Tibial nerve (tissue), 4 donors: ENCODE measurements around the gene TMCO5A. TPM values are rescaled to one million over a fixed set of nuclear protein-coding genes. Genes with fewer than 3 reads are reported as not detected.

Experiments used
- DNase-seq, 2 donors: peaks; one replicate each; pipeline ENCODE4 v3.0.0-alpha.2; 2019; ENCODE audit warnings: low spot score in 2 of 2
- H3K27ac ChIP-seq, 4 donors: fragments of 200-600 bp; sonication (generic) in 3 of 4; one replicate each; pipeline ENCODE4 v1.5.1; 2017 to 2019; ENCODE audit warnings: mild to moderate bottlenecking in 1 of 4
- H3K27me3 ChIP-seq, 2 donors: fragments of 200-600 bp; sonication (generic) in 1 of 2; one replicate each; pipeline versions ENCODE4 v1.5.1 to v1.6.0; 2017 to 2019
- H3K36me3 ChIP-seq, 3 donors: fragments of 200-600 bp; sonication (generic); one replicate each; pipeline ENCODE4 v1.5.1; 2018 to 2019
- H3K4me1 ChIP-seq, 4 donors: fragments of 200-600 bp; sonication (generic) in 3 of 4; one replicate each; pipeline ENCODE4 v1.5.1; 2017 to 2019
- H3K4me3 ChIP-seq, 4 donors: fragments of 200-600 bp; sonication (generic) in 3 of 4; one replicate each; pipeline ENCODE4 v1.5.1; 2017 to 2019; ENCODE audit warnings: mild to moderate bottlenecking in 1 of 4, moderate library complexity in 1 of 4
- H3K9me3 ChIP-seq, 4 donors: fragments of 200-600 bp; sonication (generic) in 3 of 4; one replicate each; pipeline ENCODE4 v1.5.1; 2017 to 2019
- EP300 ChIP-seq, 2 donors: sonication (generic); formaldehyde crosslinking; IDR thresholded peaks; one replicate each; pipeline ENCODE4 v1.6.1; 2017; ENCODE audit warnings: antibody characterized with exemption in 2 of 2, mild to moderate bottlenecking in 1 of 2
- POLR2A ChIP-seq, 2 donors: fragments of 450-650 bp; IDR thresholded peaks; one replicate each; pipeline ENCODE4 v1.6.1; 2017; ENCODE audit warnings: antibody characterized with exemption in 2 of 2, mild to moderate bottlenecking in 2 of 2, moderate library complexity in 2 of 2
- WGBS, 2 donors: methylation state at CpG; one replicate each; pipeline ENCODE4 v1.1.5; 2018; 5-methylcytosine and 5-hydroxymethylcytosine counted together
- total RNA-seq, 4 donors: library from RNA; depleted of rRNA; stranded (reverse); fragments of >200 nt; gene quantifications; one replicate each; pipeline ENCODE4 v1.1.0, GENCODE V29; 2016
- TF ChIP-seq, protein P1 (sequence below), 5 experiments: fragments of 200-600 bp in 3 of 5; fragments of 450-650 bp in 2 of 5; sonication (generic) in 3 of 5; IDR thresholded peaks; one replicate each; pipeline ENCODE4 v1.5.1; 2016 to 2019; ENCODE audit warnings: antibody characterized with exemption in 5 of 5, mild to moderate bottlenecking in 3 of 5, moderate library complexity in 2 of 5

Gene TMCO5A
- total RNA-seq: not detected

- no peak for DNase-seq
- no peak within 1 kb of the TSS for H3K4me3 ChIP-seq
- no peak within 1 kb of the TSS for H3K27ac ChIP-seq
- H3K36me3 ChIP-seq: no peaks in the 10 kb centered on the region
- H3K27me3 ChIP-seq: no peaks in the 10 kb centered on the region
- no peaks in the 10 kb centered on the region for H3K9me3 ChIP-seq
- TF ChIP-seq, protein P1, sequence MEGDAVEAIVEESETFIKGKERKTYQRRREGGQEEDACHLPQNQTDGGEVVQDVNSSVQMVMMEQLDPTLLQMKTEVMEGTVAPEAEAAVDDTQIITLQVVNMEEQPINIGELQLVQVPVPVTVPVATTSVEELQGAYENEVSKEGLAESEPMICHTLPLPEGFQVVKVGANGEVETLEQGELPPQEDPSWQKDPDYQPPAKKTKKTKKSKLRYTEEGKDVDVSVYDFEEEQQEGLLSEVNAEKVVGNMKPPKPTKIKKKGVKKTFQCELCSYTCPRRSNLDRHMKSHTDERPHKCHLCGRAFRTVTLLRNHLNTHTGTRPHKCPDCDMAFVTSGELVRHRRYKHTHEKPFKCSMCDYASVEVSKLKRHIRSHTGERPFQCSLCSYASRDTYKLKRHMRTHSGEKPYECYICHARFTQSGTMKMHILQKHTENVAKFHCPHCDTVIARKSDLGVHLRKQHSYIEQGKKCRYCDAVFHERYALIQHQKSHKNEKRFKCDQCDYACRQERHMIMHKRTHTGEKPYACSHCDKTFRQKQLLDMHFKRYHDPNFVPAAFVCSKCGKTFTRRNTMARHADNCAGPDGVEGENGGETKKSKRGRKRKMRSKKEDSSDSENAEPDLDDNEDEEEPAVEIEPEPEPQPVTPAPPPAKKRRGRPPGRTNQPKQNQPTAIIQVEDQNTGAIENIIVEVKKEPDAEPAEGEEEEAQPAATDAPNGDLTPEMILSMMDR (IDR thresholded peaks at IDR 0.05): no peak
- no peak for TF ChIP-seq EP300 (IDR thresholded peaks at IDR 0.05)
- TF ChIP-seq POLR2A (IDR thresholded peaks at IDR 0.05): no peak
- H3K4me1 ChIP-seq: no peaks in the 10 kb centered on the region
- 62 to 85% methylated on average over 1 of the region's 1 CpG for WGBS, 2 donors
Observed at GRCh38 chr15:37934340-37934739, at the start of gene TMCO5A. Gene TMCO5A (plus strand): TSS chr15:37934640. CDS start chr15:37936324, 1,684 bp downstream.

DNA sequence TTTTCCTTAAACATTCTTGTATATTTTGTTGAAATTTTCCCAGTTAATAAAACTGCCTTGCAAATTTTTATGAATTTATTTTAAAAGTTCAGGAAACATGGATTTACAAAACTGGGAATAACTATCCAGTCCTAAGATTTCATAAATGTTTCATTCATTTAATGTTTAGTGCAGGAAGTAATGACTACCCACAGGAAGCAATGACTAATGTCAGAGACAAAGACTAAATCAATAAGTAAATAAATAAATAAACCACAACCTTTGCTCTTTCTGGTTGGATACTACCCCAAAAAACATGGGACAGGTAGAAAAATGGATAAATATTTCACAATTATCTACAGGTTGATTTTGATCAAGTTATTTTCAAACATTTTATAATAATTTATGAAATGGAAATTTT lies 48.8 kb upstream of the TMCO5A start:
- Histone ChIP-seq H3K27ac (no peak overlapping the region), H3K27me3 (no peaks in the 10 kb centered on the region), H3K36me3 (no peaks in the 10 kb centered on the region), H3K4me3 (no peak overlapping the region), H3K4me1 (peaks cover 0 to 1% (median 0%) of the 10 kb centered on the region in 4 donors), H3K9me3 (no peaks in the 10 kb centered on the region)
- DNase-seq: no peak
- TF ChIP-seq, protein P1 (IDR thresholded peaks at IDR 0.05): no peak
- TF ChIP-seq EP300 (IDR thresholded peaks at IDR 0.05) (no peak), POLR2A (IDR thresholded peaks at IDR 0.05) (no peak)

DNA sequence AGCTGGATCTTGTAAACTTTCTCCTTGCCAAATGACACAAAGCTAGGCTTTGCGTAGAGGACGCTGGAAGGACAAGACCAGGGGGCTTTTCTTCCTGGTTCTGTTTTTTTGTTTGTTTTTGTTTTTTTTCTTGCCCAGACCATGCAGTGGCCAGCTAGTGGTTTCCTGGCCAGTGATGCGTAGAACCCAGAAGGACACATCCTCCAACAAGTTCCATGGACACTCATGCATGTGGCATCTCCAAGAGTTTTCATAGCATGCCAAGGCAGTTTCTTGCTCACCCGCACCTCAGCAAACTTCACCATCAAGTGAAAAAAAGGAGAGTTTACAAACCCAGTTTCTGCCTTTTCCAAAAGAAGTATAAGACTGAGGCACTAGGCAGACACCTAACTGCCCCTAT lies 46.1 kb upstream of the TMCO5A start:
- Histone ChIP-seq H3K9me3 (no peaks in the 10 kb centered on the region), H3K36me3 (no peaks in the 10 kb centered on the region), H3K4me3 (no peak overlapping the region), H3K27me3 (no peaks in the 10 kb centered on the region), H3K4me1 (no peaks in the 10 kb centered on the region), H3K27ac (no peak overlapping the region)
- TF ChIP-seq EP300 (IDR thresholded peaks at IDR 0.05) (no peak), POLR2A (IDR thresholded peaks at IDR 0.05) (no peak)
- TF ChIP-seq, protein P1 (IDR thresholded peaks at IDR 0.05): no peak
- 89% methylated on average over 4 of the region's 4 CpGs for WGBS, 2 donors
- DNase-seq: no peak

DNA sequence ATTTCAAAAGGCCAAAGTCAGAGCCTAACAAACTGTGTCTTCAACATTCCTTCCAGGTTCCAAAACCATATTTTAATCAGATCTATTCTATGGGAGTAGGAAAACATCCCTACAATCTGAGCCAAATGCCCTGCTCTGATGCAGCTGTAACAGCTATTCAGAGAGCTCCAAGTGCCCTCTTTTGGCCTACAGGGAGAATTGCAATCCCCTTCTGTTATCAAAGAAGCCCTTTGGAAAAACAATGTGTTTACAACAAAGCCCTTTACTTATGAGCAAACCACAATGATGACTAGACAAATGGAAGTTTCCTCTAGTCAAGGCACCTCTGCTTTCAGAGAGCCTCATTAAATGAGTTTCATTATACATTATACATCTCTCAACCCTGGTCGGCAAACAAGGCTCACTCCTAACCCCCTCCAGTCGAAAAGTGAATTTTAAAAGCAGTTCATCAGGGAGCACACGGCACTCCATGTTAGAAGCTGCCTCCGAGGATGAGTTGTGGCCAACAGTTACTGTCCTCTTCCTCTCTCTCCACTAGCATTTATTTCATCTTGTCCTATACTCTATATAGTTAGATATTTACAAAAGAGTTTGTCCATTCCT lies 42.6 kb upstream of the TMCO5A start:
- no peak overlapping the region for H3K4me3 ChIP-seq
- DNase-seq: no peak
- no peaks in the 10 kb centered on the region for H3K36me3 ChIP-seq
- no peak overlapping the region for H3K27ac ChIP-seq
- no peaks in the 10 kb centered on the region for H3K27me3 ChIP-seq
- 37% methylated on average over 4 of the region's 4 CpGs for WGBS, 2 donors
- no peaks in the 10 kb centered on the region for H3K4me1 ChIP-seq
- H3K9me3 ChIP-seq: no peaks in the 10 kb centered on the region
- TF ChIP-seq, protein P1 (IDR thresholded peaks at IDR 0.05): peak; percentile 50 to 78 (median 53)
- TF ChIP-seq POLR2A (IDR thresholded peaks at IDR 0.05) (no peak), EP300 (IDR thresholded peaks at IDR 0.05) (no peak)

DNA sequence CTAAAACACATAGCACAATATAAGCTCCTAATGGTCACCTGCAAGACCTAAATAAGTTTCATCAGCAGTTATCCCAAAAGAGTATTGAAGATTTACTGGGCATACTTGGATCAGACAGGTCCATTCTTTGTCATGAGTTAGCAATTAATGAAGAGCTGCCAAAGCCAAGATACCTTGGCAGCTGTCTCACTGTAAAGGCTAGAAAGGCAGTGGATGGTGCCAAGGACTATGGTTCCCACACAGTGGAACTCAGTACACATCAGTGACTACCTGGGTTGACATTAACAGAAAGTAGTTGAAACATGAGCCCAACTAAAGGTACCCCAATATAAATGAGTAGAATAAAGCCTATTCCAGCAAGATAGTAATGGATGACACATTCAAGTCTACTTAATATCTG lies 41.1 kb upstream of the TMCO5A start:
- Histone ChIP-seq H3K9me3 (no peaks in the 10 kb centered on the region), H3K36me3 (no peaks in the 10 kb centered on the region), H3K27me3 (no peaks in the 10 kb centered on the region), H3K4me1 (no peaks in the 10 kb centered on the region), H3K4me3 (no peak overlapping the region), H3K27ac (no peak overlapping the region)
- TF ChIP-seq, protein P1 (IDR thresholded peaks at IDR 0.05): no peak
- no peak for TF ChIP-seq EP300 (IDR thresholded peaks at IDR 0.05)
- TF ChIP-seq POLR2A (IDR thresholded peaks at IDR 0.05): no peak
- no peak for DNase-seq
